Astrocyte of the spinal cord (primary cell): Measurements from ENCODE around the gene SERPINF2.

Source experiments
- DNase-seq: peaks from one replicate; pipeline ENCODE4 v3.0.0; 2011; ENCODE audit warnings: low read depth, low spot score
- H3K4me3 ChIP-seq: 2 replicates; pipeline ENCODE4 v1.5.1; 2011; ENCODE audit warnings: low read depth, mild to moderate bottlenecking, low read length, moderate library complexity
- CTCF ChIP-seq: IDR thresholded peaks from 2 replicates; pipeline ENCODE4 v1.5.1; 2012; ENCODE audit warnings: low read depth, mild to moderate bottlenecking, low read length, inconsistent platforms
- in situ Hi-C: cut with HindIII; loops from 2 replicates; pipeline ENCODE4 v1.10.0; 2017; ENCODE audit warnings: low sequenced_read_pairs

Gene SERPINF2

GRCh38 chr17:1745513-1746020, 2.9 kb downstream of the SERPINF2 start:
- in situ Hi-C loops = no loop called here
- no peak overlapping the region for H3K4me3 ChIP-seq
- DNase-seq = no peak
- no peak for TF ChIP-seq CTCF

- no peak overlapping the region for H3K4me3 ChIP-seq
- no peak for TF ChIP-seq CTCF
- DNase-seq = no peak
- in situ Hi-C loops = no loop called here
Observed at GRCh38 chr17:1746975-1747543, 4.4 kb downstream of the SERPINF2 start.

GRCh38 chr17:1750628-1751027, 8.0 kb downstream of the SERPINF2 start:
- no peak overlapping the region for H3K4me3 ChIP-seq
- no peak for TF ChIP-seq CTCF
- DNase-seq = no peak
- in situ Hi-C loops = no loop called here

- in situ Hi-C loops = no loop called here
Observed at GRCh38 chr17:1752425-1753262, 10.0 kb downstream of the SERPINF2 start.

GRCh38 chr17:1753767-1754429, 11.2 kb downstream of the SERPINF2 start:
- in situ Hi-C loops = no loop called here
- H3K4me3 ChIP-seq = no peak overlapping the region
- TF ChIP-seq CTCF = no peak
- DNase-seq = no peak

More at GRCh38 chr17:1752425-1753262, 10.0 kb downstream of the SERPINF2 start:
- TF ChIP-seq CTCF = no peak
- no peak for DNase-seq
- H3K4me3 ChIP-seq = no peak overlapping the region

- DNase-seq = no peak
- no peak for TF ChIP-seq CTCF
- no peak overlapping the region for H3K4me3 ChIP-seq
- in situ Hi-C loops = no loop called here
Observed at GRCh38 chr17:1754430-1755112, 11.9 kb downstream of the SERPINF2 start.
